WTC11 (cell line): ENCODE measurements around the gene TIE1. TPM values are rescaled to one million over a fixed set of nuclear protein-coding genes. Genes with fewer than 3 reads are reported as not detected.

Source experiments
- CREB1 ChIP-seq: sonication (generic); formaldehyde crosslinking; IDR thresholded peaks from 2 replicates; pipeline ENCODE4 v1.8.0; 2023; ENCODE audit warnings: mild to moderate bottlenecking, missing genetic modification reagents
- ETV6 ChIP-seq: sonication (generic); formaldehyde crosslinking; IDR thresholded peaks from 2 replicates; pipeline ENCODE4 v1.8.1; 2022; ENCODE audit warnings: mild to moderate bottlenecking, missing genetic modification reagents
- GABPB1 ChIP-seq: sonication (generic); formaldehyde crosslinking; IDR thresholded peaks from 2 replicates; pipeline ENCODE4 v1.8.1; 2023; ENCODE audit warnings: mild to moderate bottlenecking, missing genetic modification reagents
- GRHL2 ChIP-seq: fragments of 250-450 bp; sonication (Bioruptor Pico); IDR thresholded peaks from 2 replicates; pipeline ENCODE4 v1.8.0; 2022; ENCODE audit warnings: mild to moderate bottlenecking, moderate library complexity; ENCODE audit not compliant: insufficient replicate concordance, severe bottlenecking
- GTF2I ChIP-seq: fragments of 250-450 bp; sonication (Bioruptor Pico); conservative IDR thresholded peaks from 2 replicates; pipeline ENCODE4 v1.4.0; 2021; ENCODE audit warnings: mild to moderate bottlenecking
- IRF2 ChIP-seq: sonication (generic); formaldehyde crosslinking; IDR thresholded peaks from 2 replicates; pipeline ENCODE4 v1.8.0; 2022; ENCODE audit warnings: low read depth, missing genetic modification reagents, borderline replicate concordance
- JAZF1 ChIP-seq: fragments of 250-450 bp; sonication (Bioruptor Pico); IDR thresholded peaks from 2 replicates; pipeline ENCODE4 v1.9.0; 2021; ENCODE audit warnings: moderate library complexity, mild to moderate bottlenecking, inconsistent platforms
- MXD4 ChIP-seq: fragments of 250-450 bp; sonication (Bioruptor Pico); IDR thresholded peaks from 2 replicates; pipeline ENCODE4 v1.8.0; 2021; ENCODE audit warnings: mild to moderate bottlenecking, moderate library complexity, borderline replicate concordance
- MYBL2 ChIP-seq: sonication (generic); formaldehyde crosslinking; IDR thresholded peaks from 2 replicates; pipeline ENCODE4 v1.8.1; 2023; ENCODE audit warnings: mild to moderate bottlenecking, moderate library complexity, missing genetic modification reagents
- NR1H2 ChIP-seq: sonication (generic); formaldehyde crosslinking; IDR thresholded peaks from 2 replicates; pipeline ENCODE4 v1.9.0; 2021; ENCODE audit warnings: mild to moderate bottlenecking, moderate library complexity, missing genetic modification reagents
- SMAD4 ChIP-seq: sonication (generic); formaldehyde crosslinking; IDR thresholded peaks from 2 replicates; pipeline ENCODE4 v1.8.0; 2022; ENCODE audit warnings: mild to moderate bottlenecking, missing genetic modification reagents
- ZBTB21 ChIP-seq: sonication (generic); formaldehyde crosslinking; IDR thresholded peaks from 2 replicates; pipeline ENCODE4 v1.8.1; 2023; ENCODE audit warnings: mild to moderate bottlenecking, missing genetic modification reagents, borderline replicate concordance
- ZNF121 ChIP-seq: sonication (generic); formaldehyde crosslinking; IDR thresholded peaks from 2 replicates; pipeline ENCODE4 v1.8.0; 2023; ENCODE audit warnings: missing genetic modification reagents
- ZNF232 ChIP-seq: sonication (generic); formaldehyde crosslinking; IDR thresholded peaks from 2 replicates; pipeline ENCODE4 v1.8.0; 2022; ENCODE audit warnings: mild to moderate bottlenecking, missing genetic modification reagents
- ZNF396 ChIP-seq: fragments of 250-450 bp; sonication (Bioruptor Pico); IDR thresholded peaks from 2 replicates; pipeline ENCODE4 v1.8.0; 2021; ENCODE audit warnings: mild to moderate bottlenecking, moderate library complexity, borderline replicate concordance
- total RNA-seq: library from RNA; stranded (reverse); gene quantifications from 3 replicates; pipeline ENCODE4 v1.2.3, GENCODE V29; 2021
- TF ChIP-seq, protein P1 (sequence below): sonication (generic); formaldehyde crosslinking; IDR thresholded peaks from 2 replicates; pipeline ENCODE4 v1.8.1; 2023; ENCODE audit warnings: mild to moderate bottlenecking, missing genetic modification reagents, moderate library complexity
- TF ChIP-seq, protein P2 (sequence below): sonication (generic); formaldehyde crosslinking; IDR thresholded peaks from 2 replicates; pipeline ENCODE4 v1.8.0; 2023; ENCODE audit warnings: mild to moderate bottlenecking, missing genetic modification reagents
- TF ChIP-seq, protein P3 (sequence below): sonication (generic); formaldehyde crosslinking; IDR thresholded peaks from 2 replicates; pipeline ENCODE4 v1.8.0; 2023; ENCODE audit warnings: missing genetic modification reagents
- TF ChIP-seq, protein P4 (sequence below): sonication (generic); formaldehyde crosslinking; IDR thresholded peaks from 2 replicates; pipeline ENCODE4 v1.8.1; 2022; ENCODE audit warnings: low read depth, mild to moderate bottlenecking, moderate library complexity, missing genetic modification reagents, borderline replicate concordance
- TF ChIP-seq, protein P5 (sequence below): sonication (generic); formaldehyde crosslinking; IDR thresholded peaks from 2 replicates; pipeline ENCODE4 v1.8.0; 2022; ENCODE audit warnings: mild to moderate bottlenecking, missing genetic modification reagents
- TF ChIP-seq, protein P6 (sequence below): sonication (generic); formaldehyde crosslinking; IDR thresholded peaks from 2 replicates; pipeline ENCODE4 v1.8.0; 2022; ENCODE audit warnings: mild to moderate bottlenecking, missing genetic modification reagents
- TF ChIP-seq, protein P7 (sequence below): fragments of 200-600 bp; IDR thresholded peaks from 2 replicates; pipeline ENCODE4 v1.8.0; 2022; ENCODE audit warnings: antibody characterized with exemption
- TF ChIP-seq, protein P8 (sequence below): fragments of 250-450 bp; sonication (Bioruptor Pico); IDR thresholded peaks from 2 replicates; pipeline ENCODE4 v1.9.0; 2021; ENCODE audit warnings: mild to moderate bottlenecking
- TF ChIP-seq, protein P9 (sequence below): sonication (generic); formaldehyde crosslinking; IDR thresholded peaks from 2 replicates; pipeline ENCODE4 v1.8.0; 2022; ENCODE audit warnings: mild to moderate bottlenecking, missing genetic modification reagents

The TIE1 gene
- total RNA-seq, 1 experiment from 2014 or later: 2.5 TPM

DNA sequence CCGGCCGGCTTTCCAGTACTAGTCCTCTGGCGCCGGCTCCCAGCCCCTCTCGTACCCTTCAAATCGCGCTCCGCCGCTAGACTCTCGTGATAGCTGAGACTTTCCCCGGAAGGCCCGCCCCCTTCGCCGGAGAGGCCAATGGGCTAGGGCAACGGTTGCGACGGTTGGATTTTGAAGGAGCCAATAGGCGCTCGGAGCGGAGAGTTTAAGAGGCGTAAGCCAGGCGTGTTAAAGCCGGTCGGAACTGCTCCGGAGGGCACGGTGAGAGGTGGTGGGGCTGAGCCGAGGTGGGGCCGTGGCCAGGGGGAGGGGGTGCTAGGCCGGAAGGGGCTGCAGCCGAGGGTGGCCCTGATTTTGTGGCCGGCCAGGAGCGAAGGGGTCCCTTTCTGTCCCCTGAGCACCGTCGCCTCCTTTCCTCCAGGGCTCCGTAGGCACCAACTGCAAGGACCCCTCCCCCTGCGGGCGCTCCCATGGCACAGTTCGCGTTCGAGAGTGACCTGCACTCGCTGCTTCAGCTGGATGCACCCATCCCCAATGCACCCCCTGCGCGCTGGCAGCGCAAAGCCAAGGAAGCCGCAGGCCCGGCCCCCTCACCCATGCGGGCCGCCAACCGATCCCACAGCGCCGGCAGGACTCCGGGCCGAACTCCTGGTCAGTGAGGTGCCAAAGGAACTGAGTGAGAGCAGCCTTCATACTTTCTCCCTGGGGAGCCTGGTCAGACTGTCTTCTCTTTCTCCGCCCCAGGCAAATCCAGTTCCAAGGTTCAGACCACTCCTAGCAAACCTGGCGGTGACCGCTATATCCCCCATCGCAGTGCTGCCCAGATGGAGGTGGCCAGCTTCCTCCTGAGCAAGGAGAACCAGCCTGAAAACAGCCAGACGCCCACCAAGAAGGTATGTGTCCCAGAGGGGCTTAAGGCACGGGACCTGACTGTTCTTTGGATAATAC lies 58.2 kb downstream of the TIE1 start, which contains the start of gene CDC20 (continued):
- TF ChIP-seq, protein P1, sequence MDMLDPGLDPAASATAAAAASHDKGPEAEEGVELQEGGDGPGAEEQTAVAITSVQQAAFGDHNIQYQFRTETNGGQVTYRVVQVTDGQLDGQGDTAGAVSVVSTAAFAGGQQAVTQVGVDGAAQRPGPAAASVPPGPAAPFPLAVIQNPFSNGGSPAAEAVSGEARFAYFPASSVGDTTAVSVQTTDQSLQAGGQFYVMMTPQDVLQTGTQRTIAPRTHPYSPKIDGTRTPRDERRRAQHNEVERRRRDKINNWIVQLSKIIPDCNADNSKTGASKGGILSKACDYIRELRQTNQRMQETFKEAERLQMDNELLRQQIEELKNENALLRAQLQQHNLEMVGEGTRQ (CRISPR knock-in tag): no peak
- TF ChIP-seq, protein P2, sequence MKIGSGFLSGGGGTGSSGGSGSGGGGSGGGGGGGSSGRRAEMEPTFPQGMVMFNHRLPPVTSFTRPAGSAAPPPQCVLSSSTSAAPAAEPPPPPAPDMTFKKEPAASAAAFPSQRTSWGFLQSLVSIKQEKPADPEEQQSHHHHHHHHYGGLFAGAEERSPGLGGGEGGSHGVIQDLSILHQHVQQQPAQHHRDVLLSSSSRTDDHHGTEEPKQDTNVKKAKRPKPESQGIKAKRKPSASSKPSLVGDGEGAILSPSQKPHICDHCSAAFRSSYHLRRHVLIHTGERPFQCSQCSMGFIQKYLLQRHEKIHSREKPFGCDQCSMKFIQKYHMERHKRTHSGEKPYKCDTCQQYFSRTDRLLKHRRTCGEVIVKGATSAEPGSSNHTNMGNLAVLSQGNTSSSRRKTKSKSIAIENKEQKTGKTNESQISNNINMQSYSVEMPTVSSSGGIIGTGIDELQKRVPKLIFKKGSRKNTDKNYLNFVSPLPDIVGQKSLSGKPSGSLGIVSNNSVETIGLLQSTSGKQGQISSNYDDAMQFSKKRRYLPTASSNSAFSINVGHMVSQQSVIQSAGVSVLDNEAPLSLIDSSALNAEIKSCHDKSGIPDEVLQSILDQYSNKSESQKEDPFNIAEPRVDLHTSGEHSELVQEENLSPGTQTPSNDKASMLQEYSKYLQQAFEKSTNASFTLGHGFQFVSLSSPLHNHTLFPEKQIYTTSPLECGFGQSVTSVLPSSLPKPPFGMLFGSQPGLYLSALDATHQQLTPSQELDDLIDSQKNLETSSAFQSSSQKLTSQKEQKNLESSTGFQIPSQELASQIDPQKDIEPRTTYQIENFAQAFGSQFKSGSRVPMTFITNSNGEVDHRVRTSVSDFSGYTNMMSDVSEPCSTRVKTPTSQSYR (CRISPR knock-in tag): peak; percentile 68; the same call in 1 of the 2 replicates
- TF ChIP-seq ETV6 (CRISPR knock-in tag): peak; percentile 52
- no peak for TF ChIP-seq ZNF121
- TF ChIP-seq, protein P3, sequence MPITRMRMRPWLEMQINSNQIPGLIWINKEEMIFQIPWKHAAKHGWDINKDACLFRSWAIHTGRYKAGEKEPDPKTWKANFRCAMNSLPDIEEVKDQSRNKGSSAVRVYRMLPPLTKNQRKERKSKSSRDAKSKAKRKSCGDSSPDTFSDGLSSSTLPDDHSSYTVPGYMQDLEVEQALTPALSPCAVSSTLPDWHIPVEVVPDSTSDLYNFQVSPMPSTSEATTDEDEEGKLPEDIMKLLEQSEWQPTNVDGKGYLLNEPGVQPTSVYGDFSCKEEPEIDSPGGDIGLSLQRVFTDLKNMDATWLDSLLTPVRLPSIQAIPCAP (CRISPR knock-in tag): no peak
- TF ChIP-seq ZNF232 (CRISPR knock-in tag): 0 out of 2 replicates have a peak, but pooled peaks have one; percentile 32
- TF ChIP-seq GRHL2 (CRISPR knock-in tag): no peak
- peak; percentile 11; the same call in 1 of the 2 replicates for TF ChIP-seq CREB1 (CRISPR knock-in tag)
- TF ChIP-seq, protein P4, sequence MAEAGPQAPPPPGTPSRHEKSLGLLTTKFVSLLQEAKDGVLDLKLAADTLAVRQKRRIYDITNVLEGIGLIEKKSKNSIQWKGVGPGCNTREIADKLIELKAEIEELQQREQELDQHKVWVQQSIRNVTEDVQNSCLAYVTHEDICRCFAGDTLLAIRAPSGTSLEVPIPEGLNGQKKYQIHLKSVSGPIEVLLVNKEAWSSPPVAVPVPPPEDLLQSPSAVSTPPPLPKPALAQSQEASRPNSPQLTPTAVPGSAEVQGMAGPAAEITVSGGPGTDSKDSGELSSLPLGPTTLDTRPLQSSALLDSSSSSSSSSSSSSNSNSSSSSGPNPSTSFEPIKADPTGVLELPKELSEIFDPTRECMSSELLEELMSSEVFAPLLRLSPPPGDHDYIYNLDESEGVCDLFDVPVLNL (CRISPR knock-in tag): peak; percentile 75; the same call in 1 of the 2 replicates
- peak; percentile 87 for TF ChIP-seq GABPB1 (CRISPR knock-in tag)
- TF ChIP-seq NR1H2 (CRISPR knock-in tag): no peak
- TF ChIP-seq, protein P5, sequence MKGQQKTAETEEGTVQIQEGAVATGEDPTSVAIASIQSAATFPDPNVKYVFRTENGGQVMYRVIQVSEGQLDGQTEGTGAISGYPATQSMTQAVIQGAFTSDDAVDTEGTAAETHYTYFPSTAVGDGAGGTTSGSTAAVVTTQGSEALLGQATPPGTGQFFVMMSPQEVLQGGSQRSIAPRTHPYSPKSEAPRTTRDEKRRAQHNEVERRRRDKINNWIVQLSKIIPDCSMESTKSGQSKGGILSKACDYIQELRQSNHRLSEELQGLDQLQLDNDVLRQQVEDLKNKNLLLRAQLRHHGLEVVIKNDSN: no peak
- TF ChIP-seq, protein P6, sequence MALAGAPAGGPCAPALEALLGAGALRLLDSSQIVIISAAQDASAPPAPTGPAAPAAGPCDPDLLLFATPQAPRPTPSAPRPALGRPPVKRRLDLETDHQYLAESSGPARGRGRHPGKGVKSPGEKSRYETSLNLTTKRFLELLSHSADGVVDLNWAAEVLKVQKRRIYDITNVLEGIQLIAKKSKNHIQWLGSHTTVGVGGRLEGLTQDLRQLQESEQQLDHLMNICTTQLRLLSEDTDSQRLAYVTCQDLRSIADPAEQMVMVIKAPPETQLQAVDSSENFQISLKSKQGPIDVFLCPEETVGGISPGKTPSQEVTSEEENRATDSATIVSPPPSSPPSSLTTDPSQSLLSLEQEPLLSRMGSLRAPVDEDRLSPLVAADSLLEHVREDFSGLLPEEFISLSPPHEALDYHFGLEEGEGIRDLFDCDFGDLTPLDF (CRISPR knock-in tag): no peak
- TF ChIP-seq, protein P7, sequence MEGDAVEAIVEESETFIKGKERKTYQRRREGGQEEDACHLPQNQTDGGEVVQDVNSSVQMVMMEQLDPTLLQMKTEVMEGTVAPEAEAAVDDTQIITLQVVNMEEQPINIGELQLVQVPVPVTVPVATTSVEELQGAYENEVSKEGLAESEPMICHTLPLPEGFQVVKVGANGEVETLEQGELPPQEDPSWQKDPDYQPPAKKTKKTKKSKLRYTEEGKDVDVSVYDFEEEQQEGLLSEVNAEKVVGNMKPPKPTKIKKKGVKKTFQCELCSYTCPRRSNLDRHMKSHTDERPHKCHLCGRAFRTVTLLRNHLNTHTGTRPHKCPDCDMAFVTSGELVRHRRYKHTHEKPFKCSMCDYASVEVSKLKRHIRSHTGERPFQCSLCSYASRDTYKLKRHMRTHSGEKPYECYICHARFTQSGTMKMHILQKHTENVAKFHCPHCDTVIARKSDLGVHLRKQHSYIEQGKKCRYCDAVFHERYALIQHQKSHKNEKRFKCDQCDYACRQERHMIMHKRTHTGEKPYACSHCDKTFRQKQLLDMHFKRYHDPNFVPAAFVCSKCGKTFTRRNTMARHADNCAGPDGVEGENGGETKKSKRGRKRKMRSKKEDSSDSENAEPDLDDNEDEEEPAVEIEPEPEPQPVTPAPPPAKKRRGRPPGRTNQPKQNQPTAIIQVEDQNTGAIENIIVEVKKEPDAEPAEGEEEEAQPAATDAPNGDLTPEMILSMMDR: no peak
- TF ChIP-seq, protein P8, sequence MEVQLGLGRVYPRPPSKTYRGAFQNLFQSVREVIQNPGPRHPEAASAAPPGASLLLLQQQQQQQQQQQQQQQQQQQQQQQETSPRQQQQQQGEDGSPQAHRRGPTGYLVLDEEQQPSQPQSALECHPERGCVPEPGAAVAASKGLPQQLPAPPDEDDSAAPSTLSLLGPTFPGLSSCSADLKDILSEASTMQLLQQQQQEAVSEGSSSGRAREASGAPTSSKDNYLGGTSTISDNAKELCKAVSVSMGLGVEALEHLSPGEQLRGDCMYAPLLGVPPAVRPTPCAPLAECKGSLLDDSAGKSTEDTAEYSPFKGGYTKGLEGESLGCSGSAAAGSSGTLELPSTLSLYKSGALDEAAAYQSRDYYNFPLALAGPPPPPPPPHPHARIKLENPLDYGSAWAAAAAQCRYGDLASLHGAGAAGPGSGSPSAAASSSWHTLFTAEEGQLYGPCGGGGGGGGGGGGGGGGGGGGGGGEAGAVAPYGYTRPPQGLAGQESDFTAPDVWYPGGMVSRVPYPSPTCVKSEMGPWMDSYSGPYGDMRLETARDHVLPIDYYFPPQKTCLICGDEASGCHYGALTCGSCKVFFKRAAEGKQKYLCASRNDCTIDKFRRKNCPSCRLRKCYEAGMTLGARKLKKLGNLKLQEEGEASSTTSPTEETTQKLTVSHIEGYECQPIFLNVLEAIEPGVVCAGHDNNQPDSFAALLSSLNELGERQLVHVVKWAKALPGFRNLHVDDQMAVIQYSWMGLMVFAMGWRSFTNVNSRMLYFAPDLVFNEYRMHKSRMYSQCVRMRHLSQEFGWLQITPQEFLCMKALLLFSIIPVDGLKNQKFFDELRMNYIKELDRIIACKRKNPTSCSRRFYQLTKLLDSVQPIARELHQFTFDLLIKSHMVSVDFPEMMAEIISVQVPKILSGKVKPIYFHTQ (CRISPR knock-in tag): no peak
- TF ChIP-seq, protein P9, sequence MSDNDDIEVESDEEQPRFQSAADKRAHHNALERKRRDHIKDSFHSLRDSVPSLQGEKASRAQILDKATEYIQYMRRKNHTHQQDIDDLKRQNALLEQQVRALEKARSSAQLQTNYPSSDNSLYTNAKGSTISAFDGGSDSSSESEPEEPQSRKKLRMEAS (CRISPR knock-in tag): peak; percentile 62; the same call in 1 of the 2 replicates
- TF ChIP-seq MXD4 (CRISPR knock-in tag): no peak
- peak; percentile 100 for TF ChIP-seq MYBL2 (CRISPR knock-in tag)
- TF ChIP-seq SMAD4 (CRISPR knock-in tag): no peak
- no peak for TF ChIP-seq ZBTB21
- TF ChIP-seq ZNF396 (CRISPR knock-in tag): no peak
- no peak for TF ChIP-seq IRF2
- no peak for TF ChIP-seq GTF2I (CRISPR knock-in tag)
- TF ChIP-seq JAZF1 (CRISPR knock-in tag): no peak
